ENCODE data around the gene RAB21.

Gene RAB21

DNA sequence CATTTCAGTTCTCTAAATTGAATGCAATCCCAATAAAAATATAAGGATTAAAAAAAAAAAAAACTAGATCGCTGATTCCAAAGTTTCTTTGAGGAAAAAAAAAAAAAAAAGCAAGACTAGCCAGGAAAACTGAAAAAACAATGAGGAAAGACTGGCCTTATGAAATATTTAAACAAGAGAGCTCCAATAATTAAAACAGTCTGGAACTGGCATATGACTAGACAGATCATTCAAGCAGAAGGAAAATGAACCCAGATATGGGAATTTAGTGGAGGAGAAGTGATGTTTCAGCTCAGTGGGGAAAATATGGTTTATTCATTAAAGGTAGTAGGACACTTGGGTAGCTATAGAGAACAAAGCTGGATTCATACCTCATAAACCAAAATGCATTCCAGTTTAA is 42.9 kb downstream of the RAB21 start:
- Histone ChIP-seq H3K9ac (ENCODE audit: low read length) (no peak overlapping the region), H3K79me2 (ENCODE audit: insufficient read depth, low read length) (no peaks in the 10 kb centered on the region), H3K9me3 (ENCODE audit: insufficient read depth, low read length) (no peaks in the 10 kb centered on the region), H3K4me3 (ENCODE audit: insufficient read depth, low read length, poor library complexity, severe bottlenecking) (no peak overlapping the region), H4K20me1 (ENCODE audit: low read depth, low read length) (0 out of 2 replicates have a peak, but pooled peaks cover 2% of the 10 kb centered on the region), H2AFZ (ENCODE audit: low read depth, low read length, severe bottlenecking) (no peak overlapping the region), H3K27me3 (ENCODE audit: low read length) (no peaks in the 10 kb centered on the region), H3K4me2 (ENCODE audit: low read depth, low read length, poor library complexity, severe bottlenecking) (no peak overlapping the region), H3K9me2 (replicated peaks; ENCODE audit: insufficient read depth, low read length) (no peaks in the 10 kb centered on the region), H3K27ac (ENCODE audit: low read depth, low read length) (no peak overlapping the region), H3K36me3 (ENCODE audit: low read length) (no peaks in the 10 kb centered on the region; the same call in 1 of the 2 replicates), H3F3A (ENCODE audit: insufficient read depth) (no peaks in the 10 kb centered on the region)
- no peak for TF ChIP-seq EZH2phosphoT487 (conservative IDR thresholded peaks at IDR 0.05; ENCODE audit: low read length)
- TF ChIP-seq, protein P1, sequence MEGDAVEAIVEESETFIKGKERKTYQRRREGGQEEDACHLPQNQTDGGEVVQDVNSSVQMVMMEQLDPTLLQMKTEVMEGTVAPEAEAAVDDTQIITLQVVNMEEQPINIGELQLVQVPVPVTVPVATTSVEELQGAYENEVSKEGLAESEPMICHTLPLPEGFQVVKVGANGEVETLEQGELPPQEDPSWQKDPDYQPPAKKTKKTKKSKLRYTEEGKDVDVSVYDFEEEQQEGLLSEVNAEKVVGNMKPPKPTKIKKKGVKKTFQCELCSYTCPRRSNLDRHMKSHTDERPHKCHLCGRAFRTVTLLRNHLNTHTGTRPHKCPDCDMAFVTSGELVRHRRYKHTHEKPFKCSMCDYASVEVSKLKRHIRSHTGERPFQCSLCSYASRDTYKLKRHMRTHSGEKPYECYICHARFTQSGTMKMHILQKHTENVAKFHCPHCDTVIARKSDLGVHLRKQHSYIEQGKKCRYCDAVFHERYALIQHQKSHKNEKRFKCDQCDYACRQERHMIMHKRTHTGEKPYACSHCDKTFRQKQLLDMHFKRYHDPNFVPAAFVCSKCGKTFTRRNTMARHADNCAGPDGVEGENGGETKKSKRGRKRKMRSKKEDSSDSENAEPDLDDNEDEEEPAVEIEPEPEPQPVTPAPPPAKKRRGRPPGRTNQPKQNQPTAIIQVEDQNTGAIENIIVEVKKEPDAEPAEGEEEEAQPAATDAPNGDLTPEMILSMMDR (IDR thresholded peaks at IDR 0.05; ENCODE audit: insufficient read depth, low read length, poor library complexity, severe bottlenecking): no peak

DNA sequence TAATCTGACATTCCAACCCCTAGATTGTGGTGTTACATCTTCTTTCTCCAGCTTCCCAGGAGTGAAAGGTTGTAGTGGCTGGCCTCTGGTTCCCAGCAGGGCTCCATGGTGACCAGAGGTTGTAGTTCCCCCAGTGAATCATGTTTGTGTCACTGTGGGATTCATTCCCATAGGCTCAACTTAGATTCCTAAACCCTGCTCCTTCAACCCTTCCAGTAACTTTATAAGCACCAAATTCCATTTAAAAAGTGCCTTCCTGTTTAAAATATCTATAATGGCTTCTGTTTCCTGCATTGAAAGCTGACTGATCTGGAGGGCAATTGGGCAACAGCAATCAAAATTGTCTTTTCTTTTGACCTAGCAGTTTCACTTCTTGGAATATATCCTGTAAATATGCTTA is 44.4 kb downstream of the RAB21 start:
- no peak for TF ChIP-seq EZH2phosphoT487 (conservative IDR thresholded peaks at IDR 0.05; ENCODE audit: low read length)
- TF ChIP-seq, protein P1 (IDR thresholded peaks at IDR 0.05; ENCODE audit: insufficient read depth, low read length, poor library complexity, severe bottlenecking): no peak
- no peak overlapping the region for H3K4me3 ChIP-seq (ENCODE audit: insufficient read depth, low read length, poor library complexity, severe bottlenecking)
- H4K20me1 ChIP-seq (ENCODE audit: low read depth, low read length): 0 out of 2 replicates have a peak, but pooled peaks cover 2% of the 10 kb centered on the region
- no peak overlapping the region for H3K27ac ChIP-seq (ENCODE audit: low read depth, low read length)
- no peaks in the 10 kb centered on the region for H3K79me2 ChIP-seq (ENCODE audit: insufficient read depth, low read length)
- H3F3A ChIP-seq (ENCODE audit: insufficient read depth): no peaks in the 10 kb centered on the region
- no peaks in the 10 kb centered on the region for H3K9me2 ChIP-seq (replicated peaks; ENCODE audit: insufficient read depth, low read length)
- no peaks in the 10 kb centered on the region for H3K9me3 ChIP-seq (ENCODE audit: insufficient read depth, low read length)
- H2AFZ ChIP-seq (ENCODE audit: low read depth, low read length, severe bottlenecking): no peak overlapping the region
- H3K4me2 ChIP-seq (ENCODE audit: low read depth, low read length, poor library complexity, severe bottlenecking): no peak overlapping the region
- H3K36me3 ChIP-seq (ENCODE audit: low read length): no peaks in the 10 kb centered on the region
- no peaks in the 10 kb centered on the region for H3K27me3 ChIP-seq (ENCODE audit: low read length)
- H3K9ac ChIP-seq (ENCODE audit: low read length): no peak overlapping the region

DNA sequence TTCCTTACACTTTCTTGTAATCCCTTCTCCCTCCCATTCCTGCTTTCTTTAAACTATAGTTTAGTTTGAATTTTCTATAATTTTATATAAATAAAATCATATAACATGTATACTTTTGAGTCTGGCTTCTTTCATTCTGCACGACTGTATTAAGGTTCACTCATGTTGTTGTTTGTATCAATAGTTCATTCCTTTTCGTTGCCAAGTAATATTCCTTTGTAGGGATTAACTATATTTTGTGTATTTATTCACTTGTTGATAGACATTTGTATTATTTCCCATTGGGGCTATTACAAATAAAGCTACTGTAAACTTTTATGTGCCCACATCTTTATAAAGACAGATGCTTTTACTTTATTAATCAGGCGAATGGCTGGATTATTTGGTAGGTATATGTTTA is 45.5 kb downstream of the RAB21 start:
- TF ChIP-seq, protein P1 (IDR thresholded peaks at IDR 0.05; ENCODE audit: insufficient read depth, low read length, poor library complexity, severe bottlenecking): no peak
- TF ChIP-seq EZH2phosphoT487 (conservative IDR thresholded peaks at IDR 0.05; ENCODE audit: low read length): no peak
- no peak overlapping the region for H3K9ac ChIP-seq (ENCODE audit: low read length)
- no peaks in the 10 kb centered on the region for H3K9me2 ChIP-seq (replicated peaks; ENCODE audit: insufficient read depth, low read length)

More for the DNA sequence above, 45.5 kb downstream of the RAB21 start:
- Histone ChIP-seq H3K9me3 (ENCODE audit: insufficient read depth, low read length) (no peaks in the 10 kb centered on the region), H3F3A (ENCODE audit: insufficient read depth) (no peaks in the 10 kb centered on the region), H3K4me2 (ENCODE audit: low read depth, low read length, poor library complexity, severe bottlenecking) (no peak overlapping the region), H4K20me1 (ENCODE audit: low read depth, low read length) (0 out of 2 replicates have a peak, but pooled peaks cover 2% of the 10 kb centered on the region), H3K27me3 (ENCODE audit: low read length) (no peaks in the 10 kb centered on the region), H2AFZ (ENCODE audit: low read depth, low read length, severe bottlenecking) (no peak overlapping the region), H3K27ac (ENCODE audit: low read depth, low read length) (no peak overlapping the region), H3K36me3 (ENCODE audit: low read length) (no peaks in the 10 kb centered on the region), H3K79me2 (ENCODE audit: insufficient read depth, low read length) (no peaks in the 10 kb centered on the region), H3K4me3 (ENCODE audit: insufficient read depth, low read length, poor library complexity, severe bottlenecking) (no peak overlapping the region)
